Muscle layer of duodenum (tissue), 2 donors: Measurements from ENCODE around the gene GPR157.
"Not testable (repeated sequence)": the region's sequence is repeated elsewhere in the genome, so short reads cannot be mapped to it uniquely, and the experiment has no call there.

Experiments
- H3K27ac ChIP-seq: one replicate; pipeline ENCODE4 v1.7.0; 2013; ENCODE audit warnings: mild to moderate bottlenecking, low read length
- H3K27me3 ChIP-seq: one replicate; pipeline ENCODE4 v1.7.0; 2013; ENCODE audit warnings: low read depth, mild to moderate bottlenecking, control low read depth, low read length
- H3K36me3 ChIP-seq, 2 donors: one replicate each; pipeline ENCODE4 v1.7.0; 2013; ENCODE audit warnings: low read length in 2 of 2, control low read depth in 1 of 2, mild to moderate bottlenecking in 1 of 2; ENCODE audit not compliant: insufficient read depth in 2 of 2, control insufficient read depth in 1 of 2
- H3K4me1 ChIP-seq, 2 donors: one replicate each; pipeline ENCODE4 v1.7.0; 2013; ENCODE audit warnings: low read length in 2 of 2, mild to moderate bottlenecking in 2 of 2, control low read depth in 1 of 2, moderate library complexity in 1 of 2; ENCODE audit not compliant: insufficient read depth in 2 of 2, control insufficient read depth in 1 of 2
- H3K4me3 ChIP-seq, 2 donors: one replicate each; pipeline ENCODE4 v1.7.0; 2013; ENCODE audit warnings: low read length in 2 of 2, low read depth in 1 of 2, mild to moderate bottlenecking in 1 of 2
- H3K9me3 ChIP-seq, 2 donors: one replicate each; pipeline ENCODE4 v1.7.0; 2013; ENCODE audit warnings: low read length in 2 of 2, control low read depth in 1 of 2, mild to moderate bottlenecking in 1 of 2; ENCODE audit not compliant: control insufficient read depth in 1 of 2
- donor health status: healthy.

The GPR157 gene

GRCh38 chr1:9100471-9101043 is 28.3 kb downstream of the GPR157 start:
- Histone ChIP-seq H3K9me3 (no peaks in the 10 kb centered on the region), H3K36me3 (peaks cover 0 to 12% of the 10 kb centered on the region in 2 donors), H3K27ac (no peak overlapping the region), H3K27me3 (no peaks in the 10 kb centered on the region), H3K4me1 (peaks cover 0 to 8% of the 10 kb centered on the region in 2 donors), H3K4me3 (no peak overlapping the region)

- Histone ChIP-seq H3K27ac (no peak overlapping the region), H3K4me3 (no peak overlapping the region), H3K4me1 (peaks cover 0 to 8% of the 10 kb centered on the region in 2 donors), H3K9me3 (no peaks in the 10 kb centered on the region), H3K36me3 (peaks cover 0 to 12% of the 10 kb centered on the region in 2 donors), H3K27me3 (no peaks in the 10 kb centered on the region)
These were observed 29.3 kb downstream of the GPR157 start for GRCh38 chr1:9099555-9099954.

DNA sequence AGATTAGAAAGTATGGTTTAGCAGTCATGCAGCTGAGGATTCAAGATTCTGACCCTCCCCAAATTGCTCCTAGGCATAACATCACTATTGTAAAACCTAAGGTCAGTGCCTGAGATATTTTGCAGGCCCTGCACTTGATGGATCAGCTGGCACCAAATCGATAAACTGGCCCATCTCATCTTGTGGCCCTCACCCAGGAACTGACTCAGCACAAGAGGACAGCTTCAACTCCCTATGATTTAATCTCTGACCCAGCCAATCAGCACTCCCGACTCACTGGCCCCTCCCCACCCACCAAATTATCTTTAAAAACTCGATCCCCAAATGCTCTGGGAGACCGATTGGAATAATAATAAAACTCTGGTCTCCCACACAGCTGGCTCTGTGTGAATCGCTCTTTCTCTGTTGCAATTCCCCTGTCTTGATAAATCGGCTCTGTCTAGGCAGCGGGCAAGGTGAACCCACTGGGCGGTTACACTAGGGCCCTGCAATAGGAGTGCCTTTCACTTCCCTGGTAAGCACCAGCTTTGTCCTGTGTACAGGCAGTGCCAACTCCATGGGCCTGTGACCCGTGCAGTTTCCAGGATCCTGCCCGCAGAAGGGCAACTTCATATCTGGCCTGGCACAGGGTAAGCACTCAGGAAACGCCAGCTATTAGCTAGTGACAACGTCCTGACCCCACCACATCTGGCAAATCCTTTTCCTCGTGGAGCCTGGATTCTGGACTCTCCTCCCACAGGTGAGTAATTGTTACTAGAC is 30.8 kb downstream of the GPR157 start:
- no peak overlapping the region for H3K4me3 ChIP-seq
- H3K27me3 ChIP-seq = no peaks in the 10 kb centered on the region
- peaks cover 0 to 8% of the 10 kb centered on the region in 2 donors for H3K4me1 ChIP-seq
- no peak overlapping the region for H3K27ac ChIP-seq
- H3K9me3 ChIP-seq = no peaks in the 10 kb centered on the region
- H3K36me3 ChIP-seq = no peaks in the 10 kb centered on the region

GRCh38 chr1:9095818-9096217 is 33.1 kb downstream of the GPR157 start:
- no peaks in the 10 kb centered on the region for H3K27me3 ChIP-seq
- no peak overlapping the region for H3K4me3 ChIP-seq
- no peaks in the 10 kb centered on the region for H3K9me3 ChIP-seq
- H3K4me1 ChIP-seq = peaks cover 0 to 8% of the 10 kb centered on the region in 2 donors
- no peaks in the 10 kb centered on the region for H3K36me3 ChIP-seq
- no peak overlapping the region for H3K27ac ChIP-seq

DNA sequence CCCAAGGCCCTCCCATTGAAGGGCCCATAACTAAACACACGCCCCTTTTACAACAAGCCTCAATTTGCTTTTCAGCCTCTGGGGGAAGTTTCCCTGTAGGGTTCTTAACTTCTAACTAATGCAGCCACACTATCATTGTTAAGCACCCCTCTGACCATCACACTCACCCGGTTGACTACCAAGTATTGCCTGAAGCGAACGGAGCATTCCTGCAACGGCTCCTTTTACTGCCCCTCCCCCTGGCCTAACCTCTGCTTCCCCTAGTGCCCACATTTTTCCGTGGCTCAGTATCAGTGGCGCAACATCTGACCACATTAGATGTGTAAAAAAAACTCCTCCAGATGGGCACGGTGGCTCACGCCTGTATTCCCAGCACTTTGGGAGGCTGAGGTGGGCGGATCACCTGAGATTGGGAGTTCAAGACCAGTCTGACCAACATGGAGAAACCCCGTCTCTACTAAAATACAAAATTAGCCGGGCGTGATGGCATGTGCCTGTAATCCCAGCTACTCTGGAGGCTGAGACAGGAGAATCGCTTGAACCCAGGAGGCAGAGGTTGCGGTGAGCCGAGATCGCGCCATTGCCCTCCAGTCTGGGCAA is 34.8 kb downstream of the GPR157 start:
- H3K4me1 ChIP-seq, H3K27me3 ChIP-seq, H3K9me3 ChIP-seq, H3K36me3 ChIP-seq, H3K4me3 ChIP-seq, H3K27ac ChIP-seq: not testable (repeated sequence)

- Histone ChIP-seq H3K4me3 (no peak overlapping the region), H3K9me3 (no peaks in the 10 kb centered on the region), H3K27ac (no peak overlapping the region), H3K27me3 (no peaks in the 10 kb centered on the region), H3K4me1 (peaks cover 0 to 4% of the 10 kb centered on the region in 2 donors), H3K36me3 (no peaks in the 10 kb centered on the region)
These were observed 35.3 kb downstream of the GPR157 start for GRCh38 chr1:9093581-9093980.

DNA sequence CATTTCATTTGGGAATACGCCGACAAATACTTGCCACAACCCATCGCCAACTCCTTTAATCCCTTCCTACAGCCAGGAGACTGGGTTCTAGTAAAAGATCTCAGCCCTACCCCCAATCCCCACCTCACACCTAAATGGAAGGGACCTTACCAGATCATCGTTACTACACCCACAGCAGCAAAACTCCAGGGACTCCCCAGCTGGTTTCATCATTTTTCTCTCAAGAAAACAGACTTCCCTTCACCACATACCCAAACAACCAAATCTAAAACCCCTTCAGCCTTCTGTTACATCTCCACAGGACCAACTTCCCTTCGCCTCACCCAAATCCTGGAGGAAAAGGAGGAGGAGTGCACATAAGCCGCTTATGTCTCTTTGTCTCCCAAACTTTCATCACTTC is 35.8 kb downstream of the GPR157 start:
- peaks cover 0 to 3% of the 10 kb centered on the region in 2 donors for H3K4me1 ChIP-seq
- H3K36me3 ChIP-seq = no peaks in the 10 kb centered on the region
- no peak overlapping the region for H3K4me3 ChIP-seq
- no peaks in the 10 kb centered on the region for H3K9me3 ChIP-seq
- no peaks in the 10 kb centered on the region for H3K27me3 ChIP-seq
- H3K27ac ChIP-seq = no peak overlapping the region

DNA sequence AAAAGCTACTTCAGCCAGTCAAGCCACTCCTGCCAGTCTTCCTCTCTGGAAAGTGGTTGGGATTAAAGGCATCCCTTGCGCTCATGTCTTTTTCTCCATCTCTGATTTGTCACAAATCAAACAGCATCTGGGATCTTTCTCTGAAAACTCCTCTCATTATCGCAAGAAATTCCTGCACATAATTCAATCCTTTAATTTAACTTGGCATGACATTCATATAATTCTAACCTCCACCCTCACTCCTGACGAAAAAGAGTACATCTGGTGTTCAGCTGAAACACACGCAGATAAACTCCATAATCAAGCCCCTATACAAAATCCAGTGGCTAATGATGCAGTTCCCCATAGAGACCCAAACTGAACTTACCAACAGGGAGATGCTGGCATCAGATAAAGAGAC is 40.1 kb downstream of the GPR157 start:
- Histone ChIP-seq H3K27ac (no peak overlapping the region), H3K36me3 (no peaks in the 10 kb centered on the region), H3K27me3 (no peaks in the 10 kb centered on the region), H3K9me3 (no peaks in the 10 kb centered on the region), H3K4me1 (peaks cover 0 to 13% of the 10 kb centered on the region in 2 donors), H3K4me3 (no peak overlapping the region)

- no peaks in the 10 kb centered on the region for H3K27me3 ChIP-seq
- no peaks in the 10 kb centered on the region for H3K36me3 ChIP-seq
- H3K4me3 ChIP-seq = no peak overlapping the region
- no peak overlapping the region for H3K27ac ChIP-seq
- peaks cover 5 to 13% of the 10 kb centered on the region in 2 donors for H3K4me1 ChIP-seq
- no peaks in the 10 kb centered on the region for H3K9me3 ChIP-seq
These were observed 41.3 kb downstream of the GPR157 start for GRCh38 chr1:9087411-9088125.

DNA sequence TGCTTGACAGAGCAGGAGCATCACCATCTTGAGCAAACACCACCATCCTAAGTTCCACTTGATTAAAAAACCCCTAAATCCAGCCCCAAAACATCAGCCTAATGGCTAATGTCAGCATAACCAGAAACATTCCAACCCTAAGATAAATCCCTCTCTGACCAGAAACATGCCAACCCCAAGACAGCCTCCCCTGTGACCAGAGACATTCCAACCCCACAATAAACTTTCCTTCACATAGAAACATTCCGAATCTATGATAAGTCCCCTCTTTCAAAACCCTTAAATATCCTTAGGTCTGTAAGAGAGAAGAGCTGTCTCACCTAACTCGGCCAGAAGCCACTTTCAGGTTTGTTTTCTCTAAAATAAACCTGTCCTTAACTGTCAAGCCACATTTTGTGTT is 42.1 kb downstream of the GPR157 start:
- no peaks in the 10 kb centered on the region for H3K9me3 ChIP-seq
- no peak overlapping the region for H3K27ac ChIP-seq
- no peak overlapping the region for H3K4me3 ChIP-seq
- H3K4me1 ChIP-seq = peaks cover 5 to 13% of the 10 kb centered on the region in 2 donors
- H3K36me3 ChIP-seq = no peaks in the 10 kb centered on the region
- H3K27me3 ChIP-seq = no peaks in the 10 kb centered on the region

GRCh38 chr1:9086045-9086444 is 42.9 kb downstream of the GPR157 start:
- Histone ChIP-seq H3K27ac (no peak overlapping the region), H3K27me3 (no peaks in the 10 kb centered on the region), H3K4me3 (no peak overlapping the region), H3K9me3 (no peaks in the 10 kb centered on the region), H3K4me1 (peaks cover 5 to 13% of the 10 kb centered on the region in 2 donors), H3K36me3 (no peaks in the 10 kb centered on the region)
